ENCODE data around the gene UNC79. TPM values are rescaled to one million over a fixed set of nuclear protein-coding genes. Genes with fewer than 3 reads are reported as not detected.
"Not testable (repeated sequence)": the region's sequence is repeated elsewhere in the genome, so short reads cannot be mapped to it uniquely, and the experiment has no call there.

Gene UNC79
- total RNA-seq, 6 experiments from 2014 or later, result 0.02 to 0.08 (median 0.05) TPM

- DNase-seq, result no peak
- no peaks in the 10 kb centered on the region for H3K4me1 Mint-ChIP-seq (ENCODE audit: low read depth)
- H3K27ac Mint-ChIP-seq, result no peak overlapping the region
- no peak for TF ChIP-seq CTCF (IDR thresholded peaks at IDR 0.05)
- H3K4me3 Mint-ChIP-seq, result no peak overlapping the region
- no peaks in the 10 kb centered on the region; the same call in 1 of the 2 replicates for H3K9me3 Mint-ChIP-seq
- peaks cover 3% of the 10 kb centered on the region; the same call in 1 of the 2 replicates for H3K27me3 Mint-ChIP-seq (ENCODE audit: insufficient read depth)
- H3K36me3 Mint-ChIP-seq (ENCODE audit: low read depth), result no peaks in the 10 kb centered on the region; the same call in 1 of the 2 replicates
Observed at GRCh38 chr14:93475471-93475870, 44.7 kb downstream of the UNC79 start.

- Mint-ChIP-seq H3K27me3 (ENCODE audit: insufficient read depth) (peaks cover 3% of the 10 kb centered on the region; the same call in 1 of the 2 replicates), H3K36me3 (ENCODE audit: low read depth) (no peaks in the 10 kb centered on the region; the same call in 1 of the 2 replicates), H3K27ac (no peak overlapping the region), H3K4me3 (no peak overlapping the region), H3K4me1 (ENCODE audit: low read depth) (no peaks in the 10 kb centered on the region), H3K9me3 (no peaks in the 10 kb centered on the region; the same call in 1 of the 2 replicates)
- DNase-seq, result no peak
- TF ChIP-seq CTCF (IDR thresholded peaks at IDR 0.05), result no peak
Observed at GRCh38 chr14:93476305-93476704, 45.6 kb downstream of the UNC79 start.

- not testable (repeated sequence) for H3K27me3 Mint-ChIP-seq (ENCODE audit: insufficient read depth); H3K36me3 Mint-ChIP-seq (ENCODE audit: low read depth); H3K27ac Mint-ChIP-seq; H3K4me1 Mint-ChIP-seq (ENCODE audit: low read depth); DNase-seq; H3K4me3 Mint-ChIP-seq
- H3K9me3 Mint-ChIP-seq, result peaks cover 10% of the 10 kb centered on the region
Observed at GRCh38 chr14:93479074-93479473, 48.3 kb downstream of the UNC79 start.

- no peak for DNase-seq
- H3K36me3 Mint-ChIP-seq (ENCODE audit: low read depth), result no peaks in the 10 kb centered on the region
- H3K27me3 Mint-ChIP-seq (ENCODE audit: insufficient read depth), result peaks cover 3% of the 10 kb centered on the region; the same call in 1 of the 2 replicates
- H3K27ac Mint-ChIP-seq, result no peak overlapping the region
- TF ChIP-seq CTCF (IDR thresholded peaks at IDR 0.05), result no peak
- H3K4me3 Mint-ChIP-seq, result no peak overlapping the region
- no peaks in the 10 kb centered on the region for H3K4me1 Mint-ChIP-seq (ENCODE audit: low read depth)
- peaks cover 13% of the 10 kb centered on the region for H3K9me3 Mint-ChIP-seq
Observed at GRCh38 chr14:93480867-93481266, 50.1 kb downstream of the UNC79 start.

GRCh38 chr14:93481758-93482157, 51.0 kb downstream of the UNC79 start:
- Mint-ChIP-seq H3K27me3 (ENCODE audit: insufficient read depth) (peaks cover 3% of the 10 kb centered on the region; the same call in 1 of the 2 replicates), H3K4me3 (no peak overlapping the region), H3K36me3 (ENCODE audit: low read depth) (no peaks in the 10 kb centered on the region), H3K27ac (no peak overlapping the region), H3K4me1 (ENCODE audit: low read depth) (no peaks in the 10 kb centered on the region), H3K9me3 (peaks cover 13% of the 10 kb centered on the region)
- no peak for DNase-seq
- no peak for TF ChIP-seq CTCF (IDR thresholded peaks at IDR 0.05)

GRCh38 chr14:93490001-93490400, 59.3 kb downstream of the UNC79 start:
- no peak for DNase-seq
- Mint-ChIP-seq H3K4me1 (ENCODE audit: low read depth) (no peaks in the 10 kb centered on the region), H3K36me3 (ENCODE audit: low read depth) (peaks cover 12% of the 10 kb centered on the region), H3K27ac (no peak overlapping the region), H3K9me3 (peaks cover 36% of the 10 kb centered on the region), H3K27me3 (ENCODE audit: insufficient read depth) (no peaks in the 10 kb centered on the region), H3K4me3 (no peak overlapping the region)
- TF ChIP-seq CTCF (IDR thresholded peaks at IDR 0.05), result no peak

All from HFFc6 (cell line).